ENCODE data around the gene CAMSAP2. TPM values are rescaled to one million over a fixed set of nuclear protein-coding genes. Genes with fewer than 3 reads are reported as not detected.

The CAMSAP2 gene
- total RNA-seq, 4 donors from 2014 or later: 4.9 to 21.5 (median 8.1) TPM

- TF ChIP-seq POLR2A (IDR thresholded peaks at IDR 0.05) (no peak), CTCF (IDR thresholded peaks at IDR 0.05) (no peak)
Measured at GRCh38 chr1:200867018-200867811, 128.5 kb downstream of the CAMSAP2 start.

GRCh38 chr1:200869376-200869752 lies 130.7 kb downstream of the CAMSAP2 start:
- H3K4me3 ChIP-seq: no peak overlapping the region
- H3K27ac ChIP-seq: peak overlapping the region in 1 of 4 donors; percentile 56
- peaks cover 0 to 15% (median 11%) of the 10 kb centered on the region in 4 donors for H3K4me1 ChIP-seq
- H3K36me3 ChIP-seq: no peaks in the 10 kb centered on the region
- DNase-seq: no peak
- H3K9me3 ChIP-seq: no peaks in the 10 kb centered on the region
- peaks cover 0 to 23% of the 10 kb centered on the region in 2 donors for H3K27me3 ChIP-seq
- TF ChIP-seq POLR2A (IDR thresholded peaks at IDR 0.05) (no peak), CTCF (IDR thresholded peaks at IDR 0.05) (no peak)

More at GRCh38 chr1:200867018-200867811, 128.5 kb downstream of the CAMSAP2 start:
- no peak for DNase-seq
- peaks cover 0 to 8% (median 0%) of the 10 kb centered on the region in 3 donors for H3K36me3 ChIP-seq
- no peaks in the 10 kb centered on the region for H3K9me3 ChIP-seq
- peak overlapping the region in 1 of 4 donors; percentile 23 for H3K27ac ChIP-seq
- H3K4me1 ChIP-seq: peaks cover 0 to 3% (median 1%) of the 10 kb centered on the region in 4 donors
- no peak overlapping the region for H3K4me3 ChIP-seq
- peaks cover 0 to 1% of the 10 kb centered on the region in 2 donors for H3K27me3 ChIP-seq

GRCh38 chr1:200869753-200870391 lies 131.2 kb downstream of the CAMSAP2 start:
- H3K9me3 ChIP-seq: no peaks in the 10 kb centered on the region
- TF ChIP-seq CTCF (IDR thresholded peaks at IDR 0.05) (no peak), POLR2A (IDR thresholded peaks at IDR 0.05) (no peak)
- peak in 2 of 3 donors; percentile 60 to 62 for DNase-seq
- H3K27ac ChIP-seq: peak overlapping the region in 1 of 4 donors; percentile 56
- H3K4me1 ChIP-seq: peaks cover 0 to 15% (median 11%) of the 10 kb centered on the region in 4 donors
- no peak overlapping the region for H3K4me3 ChIP-seq
- no peaks in the 10 kb centered on the region for H3K36me3 ChIP-seq
- H3K27me3 ChIP-seq: peaks cover 0 to 23% of the 10 kb centered on the region in 2 donors

- TF ChIP-seq POLR2A (IDR thresholded peaks at IDR 0.05) (no peak), CTCF (IDR thresholded peaks at IDR 0.05) (no peak)
- Histone ChIP-seq H3K27ac (peak within 1 kb of the TSS in 1 of 4 donors; percentile 31), H3K4me3 (peak within 1 kb of the TSS; percentile 15 to 45 (median 36)), H3K9me3 (no peaks in the 10 kb centered on the region), H3K27me3 (peaks cover 0 to 23% of the 10 kb centered on the region in 2 donors), H3K36me3 (no peaks in the 10 kb centered on the region), H3K4me1 (peaks cover 0 to 15% (median 11%) of the 10 kb centered on the region in 4 donors)
- DNase-seq: no peak
Measured at GRCh38 chr1:200872446-200873115, 133.9 kb downstream of the CAMSAP2 start, which contains the start of gene GPR25. Gene GPR25, plus strand, starts transcription at chr1:200872981. Its CDS starts 57 bp downstream, at chr1:200873038.

GRCh38 chr1:200873116-200873670 lies 134.5 kb downstream of the CAMSAP2 start:
- H3K27me3 ChIP-seq: peaks cover 0 to 23% of the 10 kb centered on the region in 2 donors
- DNase-seq: peak in 1 of 3 donors; percentile 53
- peak overlapping the region in 1 of 4 donors; percentile 31 for H3K27ac ChIP-seq
- peaks cover 0 to 15% (median 11%) of the 10 kb centered on the region in 4 donors for H3K4me1 ChIP-seq
- no peaks in the 10 kb centered on the region for H3K9me3 ChIP-seq
- TF ChIP-seq POLR2A (IDR thresholded peaks at IDR 0.05) (no peak), CTCF (IDR thresholded peaks at IDR 0.05) (no peak)
- peak overlapping the region; percentile 15 to 45 (median 36) for H3K4me3 ChIP-seq
- no peaks in the 10 kb centered on the region for H3K36me3 ChIP-seq
